T follicular helper cell (primary cell): Measurements from ENCODE around the gene EXOC4.
"Not testable (repeated sequence)": the region's sequence is repeated elsewhere in the genome, so short reads cannot be mapped to it uniquely, and the experiment has no call there.

Experiments used
- DNase-seq: peaks from one replicate; pipeline ENCODE4 v3.0.0-alpha.2; 2020; ENCODE audit warnings: low read depth

Gene EXOC4

DNA sequence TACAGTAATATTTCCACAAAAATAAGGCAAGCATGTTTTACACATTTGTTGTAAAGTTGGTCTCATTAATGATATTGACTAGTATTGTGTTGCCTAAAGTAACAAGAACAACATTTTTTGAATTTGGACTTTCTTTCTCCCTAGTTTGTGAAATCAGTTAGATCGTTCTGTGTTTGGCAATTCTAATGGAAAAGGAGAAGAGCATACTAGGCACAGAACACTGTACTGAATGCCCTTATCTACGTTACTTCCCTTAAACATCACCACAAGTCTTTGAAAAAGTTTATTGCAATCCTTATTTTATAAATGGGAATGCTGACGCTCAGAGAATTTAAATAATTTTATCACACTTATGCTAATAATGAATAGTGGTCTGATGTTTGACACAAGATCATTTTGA, 372.2 kb downstream of the EXOC4 start:
- no peak for DNase-seq

DNA sequence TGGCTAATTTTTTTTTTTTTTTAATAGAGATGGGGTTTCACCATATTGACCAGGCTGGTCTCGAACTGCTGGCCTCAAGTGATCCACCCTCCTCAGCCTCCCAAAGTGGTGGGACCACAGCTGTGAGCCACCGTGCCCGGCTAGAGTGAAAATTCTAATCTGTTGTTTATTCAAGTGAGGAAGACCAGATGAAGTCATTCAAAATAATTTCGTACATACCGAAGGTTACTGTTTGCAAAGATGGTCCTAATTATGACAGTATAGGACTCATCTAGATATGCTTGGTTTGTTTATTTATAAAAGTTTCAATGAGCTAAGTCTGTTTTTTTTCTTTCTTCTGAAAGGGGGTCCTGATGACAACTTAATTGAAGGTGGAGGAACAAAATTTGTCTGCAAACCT, 376.8 kb downstream of the EXOC4 start:
- no peak for DNase-seq

DNA sequence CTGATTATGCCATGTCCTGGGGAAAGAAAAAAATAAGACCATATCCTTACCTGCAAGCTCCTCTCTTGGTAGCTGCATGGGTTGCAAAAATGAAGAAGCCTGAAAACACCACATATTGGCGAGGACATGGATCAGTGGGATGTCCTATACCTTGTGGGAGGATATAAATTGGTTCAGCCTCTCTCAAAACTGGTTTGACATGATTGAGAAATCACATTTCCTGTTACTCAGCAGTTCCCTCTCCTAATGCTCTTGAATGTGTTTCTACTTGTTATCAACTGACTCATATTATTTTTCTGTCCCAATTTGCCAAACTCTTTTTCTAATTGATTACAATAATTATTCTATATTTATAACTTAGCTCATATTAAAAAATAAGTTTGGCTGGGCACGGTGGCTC, 380.2 kb downstream of the EXOC4 start:
- no peak for DNase-seq

DNA sequence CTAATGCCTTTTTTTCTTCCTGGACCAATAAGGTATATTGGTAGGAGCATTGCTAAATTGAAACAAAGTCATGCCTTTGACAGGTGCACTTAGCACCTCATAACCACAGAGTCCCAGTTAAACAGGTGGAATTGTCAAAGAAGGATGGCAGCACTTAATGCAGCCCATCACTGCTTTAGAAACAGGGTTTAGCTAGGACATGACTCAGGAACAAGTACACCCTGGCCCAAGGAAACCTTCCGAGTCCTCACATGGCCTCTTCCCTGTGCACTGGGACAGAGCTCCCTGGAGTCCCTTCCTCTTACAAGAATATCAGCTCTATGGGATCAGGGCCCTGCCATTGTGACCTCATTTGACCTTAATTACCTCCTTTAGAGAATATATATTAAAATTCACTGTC, 382.7 kb downstream of the EXOC4 start:
- no peak for DNase-seq

DNA sequence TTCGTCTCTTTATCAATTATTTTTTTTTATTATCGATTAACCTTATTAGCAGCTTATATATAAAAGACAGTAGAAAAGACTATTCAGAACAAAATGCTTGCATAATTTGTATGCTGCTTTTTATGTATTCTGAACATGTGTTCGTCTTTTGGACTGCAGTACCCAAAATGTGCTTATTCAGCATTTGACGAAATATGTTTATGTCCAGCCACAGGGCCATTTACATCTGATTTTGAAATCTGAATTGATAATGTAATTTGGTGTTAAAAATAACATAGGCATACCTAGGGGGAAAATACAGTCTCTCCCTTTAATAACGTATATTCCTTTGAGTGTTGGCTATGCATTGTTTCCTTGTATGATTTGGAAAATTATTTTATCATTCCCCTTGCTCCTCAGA, 386.0 kb downstream of the EXOC4 start:
- no peak for DNase-seq

DNA sequence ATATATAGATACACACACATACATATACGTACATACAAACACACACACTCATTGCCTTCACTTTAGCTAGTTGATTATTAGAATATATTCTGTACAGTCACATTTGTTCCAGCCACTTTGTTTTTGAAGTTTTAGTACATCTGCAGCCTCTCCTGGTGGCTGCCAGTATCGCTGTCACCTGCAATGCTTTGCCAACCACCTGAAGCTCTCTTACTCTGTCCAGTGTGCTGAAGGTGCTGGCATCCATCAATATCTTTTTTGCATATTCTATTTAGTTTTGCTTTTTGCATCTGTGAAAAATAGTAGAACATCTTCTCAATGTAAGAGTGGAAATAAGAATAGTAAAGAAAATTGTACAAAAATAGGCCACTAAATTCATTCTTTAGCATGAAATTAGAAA, 388.6 kb downstream of the EXOC4 start:
- no peak for DNase-seq

DNA sequence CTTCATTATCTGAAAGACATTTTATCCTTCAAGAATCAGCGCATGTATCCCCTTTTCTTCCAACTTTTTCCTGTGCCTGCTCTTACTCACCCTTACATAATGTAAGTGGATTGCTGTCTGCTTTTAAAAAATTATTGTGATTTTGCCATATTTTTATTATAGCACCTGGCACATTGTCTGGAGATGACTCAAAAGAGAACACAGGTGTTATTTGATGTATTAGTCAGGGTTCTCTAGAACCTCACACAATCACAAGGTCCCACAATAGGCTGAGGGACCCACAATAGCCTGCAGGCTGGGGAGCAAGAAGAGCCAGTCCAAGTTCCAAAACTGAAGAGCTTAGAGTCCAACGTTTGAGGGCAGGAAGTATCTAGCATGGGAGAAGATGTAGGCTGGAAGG, 390.0 kb downstream of the EXOC4 start:
- no peak for DNase-seq

DNA sequence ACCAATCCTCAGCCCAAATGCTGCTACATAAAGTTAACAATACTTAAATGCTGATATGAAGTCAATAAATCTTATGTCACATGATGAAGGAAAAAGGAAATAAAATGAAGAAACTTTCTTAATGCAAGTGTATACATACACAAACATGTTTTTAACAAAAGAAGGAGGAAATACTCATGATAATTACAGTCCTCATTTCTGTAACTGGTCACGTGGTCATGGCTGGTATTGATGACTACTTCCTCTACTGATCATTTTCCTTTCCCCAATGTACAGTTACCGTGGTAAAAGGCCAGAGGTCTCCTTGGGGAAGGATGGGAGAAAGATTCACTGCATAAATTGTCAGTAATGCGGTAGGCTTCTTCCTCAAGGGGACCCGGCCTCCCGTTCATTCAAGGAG, 390.8 kb downstream of the EXOC4 start:
- not testable (repeated sequence) for DNase-seq

DNA sequence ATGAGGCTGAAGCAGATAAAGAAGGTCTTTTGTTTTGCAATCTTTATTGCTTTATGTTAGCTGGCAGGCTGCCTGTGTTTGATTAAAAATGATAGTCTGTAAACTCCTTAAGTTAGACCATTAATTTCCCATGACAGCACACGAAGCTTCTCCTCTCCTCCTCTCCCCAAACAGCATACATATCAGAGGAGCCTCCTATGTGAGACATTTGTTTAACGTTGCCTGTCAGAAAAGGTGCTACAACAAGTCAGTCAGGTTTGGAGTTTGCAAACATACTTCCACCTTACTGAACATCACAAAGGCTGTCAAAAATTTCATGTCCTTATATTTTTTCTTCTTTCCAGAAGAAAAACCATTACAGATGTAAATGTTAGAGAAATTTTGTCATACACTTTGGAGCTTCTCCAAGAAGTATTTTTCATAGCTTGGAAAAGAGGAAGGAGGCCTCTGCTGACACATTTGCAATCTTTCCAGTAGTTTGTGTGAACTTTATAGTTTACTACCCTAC, 393.1 kb downstream of the EXOC4 start:
- no peak for DNase-seq

DNA sequence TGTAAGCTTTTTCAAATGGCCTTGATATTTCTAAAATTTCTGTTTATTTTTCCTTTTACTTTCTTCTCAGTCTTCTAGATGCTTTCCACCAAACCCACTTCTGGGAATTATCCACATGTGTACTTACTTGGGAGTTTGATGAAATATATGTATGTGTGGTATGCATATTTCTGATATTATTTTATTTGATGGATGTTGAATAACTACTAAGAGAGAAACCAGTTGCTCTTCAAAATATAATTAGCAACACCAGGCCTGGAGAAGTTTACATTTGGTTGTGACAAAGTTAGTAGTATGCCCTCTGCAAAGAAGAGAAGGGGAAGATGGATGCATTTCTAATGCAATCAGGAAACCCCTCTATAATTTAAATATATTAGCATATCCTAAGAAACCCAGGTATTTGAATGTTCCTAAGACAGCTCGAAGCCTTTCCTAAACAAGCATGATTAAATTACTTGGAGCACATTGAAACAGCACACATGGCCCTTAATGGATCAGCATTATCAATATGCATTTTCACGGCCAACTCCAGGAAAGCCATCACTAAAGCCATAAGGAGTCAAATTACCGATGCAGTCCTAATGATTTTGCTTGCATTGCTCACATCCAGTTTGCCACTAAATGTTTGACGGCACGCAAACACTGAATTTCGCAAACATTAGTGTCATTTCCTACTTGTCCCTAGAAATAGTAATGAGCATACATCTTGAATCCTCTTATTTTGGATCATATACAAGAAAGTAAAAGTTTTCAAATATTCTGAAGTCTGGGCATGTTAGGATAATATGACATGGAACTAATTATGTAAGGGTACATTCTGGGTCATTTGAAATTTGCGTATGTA, 393.8 kb downstream of the EXOC4 start:
- no peak for DNase-seq

DNA sequence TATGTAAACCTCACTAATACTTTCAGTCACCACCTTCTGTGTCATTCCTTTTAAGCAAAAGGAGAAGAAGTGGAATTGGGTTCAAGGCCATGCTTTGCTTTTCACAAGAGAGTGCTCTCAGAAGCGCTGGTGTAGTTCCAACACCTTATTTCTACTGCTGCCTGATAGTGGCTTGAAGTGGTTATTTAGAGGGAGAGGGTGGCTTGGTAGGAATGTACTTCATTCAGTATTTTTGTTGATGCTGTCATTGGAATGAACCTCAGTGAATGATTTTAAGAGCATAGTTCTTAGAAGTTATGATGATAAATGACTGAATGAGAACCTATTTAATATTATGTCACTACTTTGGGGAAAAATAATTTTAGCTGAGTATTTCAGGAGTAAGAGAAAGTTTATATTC, 396.7 kb downstream of the EXOC4 start:
- DNase-seq: no peak

DNA sequence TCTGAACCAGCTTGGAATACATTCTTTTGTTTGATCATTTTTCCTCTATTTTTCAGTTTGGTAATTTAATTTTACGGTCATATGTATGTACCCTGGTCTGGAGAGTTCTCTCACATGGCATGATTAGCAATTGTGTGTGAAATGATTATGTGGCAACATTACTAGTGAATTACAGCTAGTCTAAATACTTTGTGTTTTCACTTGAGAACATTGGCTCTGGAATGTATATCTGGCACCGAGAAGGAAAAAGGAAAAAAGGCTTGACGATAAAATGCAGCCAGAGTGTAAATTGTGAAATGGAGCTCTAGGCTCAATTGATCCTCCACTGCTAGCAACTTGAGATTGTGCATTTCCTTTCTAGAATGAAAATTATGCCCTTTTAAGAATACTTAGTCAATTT, 397.2 kb downstream of the EXOC4 start:
- DNase-seq: no peak

DNA sequence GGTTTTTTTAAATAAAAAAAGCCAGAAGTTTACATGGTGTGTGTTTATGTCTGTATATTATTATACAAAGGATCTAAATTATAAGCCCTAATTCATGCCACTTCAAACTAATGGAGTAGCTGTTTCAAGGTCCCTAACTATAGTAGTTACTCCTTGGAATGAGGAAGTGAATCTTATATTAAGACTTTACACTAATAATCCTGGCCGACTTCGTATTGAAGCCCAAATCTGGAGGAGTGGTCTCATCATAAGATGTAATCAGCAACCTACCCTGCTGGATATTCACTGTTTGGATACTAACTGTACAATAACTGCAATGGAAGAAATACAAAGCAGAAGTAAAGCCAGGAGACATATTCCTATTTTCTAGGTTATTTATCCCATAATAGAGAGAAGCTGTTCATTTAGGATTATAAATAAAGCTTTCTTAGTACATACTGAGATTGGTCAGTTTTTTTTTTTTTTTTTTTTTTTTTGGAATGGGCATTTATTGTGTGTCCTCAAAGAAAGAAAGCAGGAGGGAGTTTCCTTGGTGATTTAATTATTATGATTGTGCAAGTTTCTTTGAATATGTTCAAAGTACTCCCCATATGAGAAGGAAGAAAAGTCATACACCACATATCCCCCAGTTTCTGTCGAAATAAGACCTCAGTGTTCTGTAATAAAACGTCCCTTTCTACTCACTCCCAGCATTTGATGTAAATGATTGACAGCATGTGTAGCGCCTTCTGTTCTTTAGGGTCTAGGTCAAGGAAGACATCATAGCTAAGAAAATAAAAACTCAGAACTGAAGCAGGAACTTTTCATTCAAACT, 397.8 kb downstream of the EXOC4 start:
- no peak for DNase-seq

DNA sequence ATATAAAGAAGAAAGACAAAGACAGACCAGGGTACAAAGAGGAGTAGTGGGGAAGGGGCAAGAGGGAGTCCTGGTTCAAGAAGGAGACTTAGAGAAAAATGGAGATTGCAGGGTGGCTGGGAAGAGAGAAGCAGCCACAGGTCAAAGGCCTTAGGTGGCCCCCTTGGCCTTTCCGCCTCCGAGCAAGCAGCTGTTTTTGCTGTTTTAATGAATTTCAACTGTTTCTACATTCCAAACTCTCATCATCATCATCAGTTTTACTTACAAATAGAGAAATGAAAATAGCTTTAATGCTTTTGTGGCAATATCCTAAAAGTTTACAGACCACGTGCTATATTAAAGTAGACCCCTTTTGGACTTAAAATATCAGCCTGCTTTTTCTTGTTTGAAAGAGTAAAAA, 399.7 kb downstream of the EXOC4 start:
- no peak for DNase-seq

DNA sequence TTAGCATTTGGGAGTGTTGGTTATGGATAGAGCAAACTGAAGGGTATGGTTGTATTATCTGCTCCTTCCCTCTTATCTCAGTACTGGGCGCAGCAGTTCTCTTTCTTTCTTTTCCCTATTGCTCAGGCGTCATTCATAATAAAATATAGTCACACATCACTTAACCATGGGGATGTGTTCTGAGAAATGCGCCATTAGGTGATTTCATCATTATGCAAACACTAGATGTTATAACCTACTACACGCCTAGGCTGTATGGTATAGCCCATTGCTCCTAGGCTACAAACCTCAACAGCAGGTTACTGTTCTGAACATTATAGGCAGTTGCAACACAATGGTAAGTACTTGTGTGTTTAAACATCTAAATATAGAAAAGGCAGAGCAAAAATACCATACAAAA, 401.7 kb downstream of the EXOC4 start:
- no peak for DNase-seq

DNA sequence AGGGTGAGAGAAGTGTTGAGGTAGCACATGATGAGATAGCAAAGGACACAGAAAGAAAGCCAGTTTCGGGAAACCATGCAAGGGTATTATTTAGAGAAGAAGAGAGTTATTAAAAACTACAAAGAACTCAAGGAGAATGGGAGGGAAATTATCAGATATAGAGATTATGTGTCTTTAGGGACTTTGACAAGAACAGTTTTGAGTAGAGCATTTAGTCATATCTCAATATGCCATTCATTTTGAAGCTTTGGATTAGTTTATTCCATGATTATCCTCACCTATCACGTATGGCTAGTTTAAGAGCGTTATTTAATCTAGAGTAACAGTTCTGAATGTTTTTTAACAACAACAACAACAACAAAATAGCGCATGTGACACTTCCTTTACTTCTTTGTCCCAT, 409.4 kb downstream of the EXOC4 start:
- no peak for DNase-seq

DNA sequence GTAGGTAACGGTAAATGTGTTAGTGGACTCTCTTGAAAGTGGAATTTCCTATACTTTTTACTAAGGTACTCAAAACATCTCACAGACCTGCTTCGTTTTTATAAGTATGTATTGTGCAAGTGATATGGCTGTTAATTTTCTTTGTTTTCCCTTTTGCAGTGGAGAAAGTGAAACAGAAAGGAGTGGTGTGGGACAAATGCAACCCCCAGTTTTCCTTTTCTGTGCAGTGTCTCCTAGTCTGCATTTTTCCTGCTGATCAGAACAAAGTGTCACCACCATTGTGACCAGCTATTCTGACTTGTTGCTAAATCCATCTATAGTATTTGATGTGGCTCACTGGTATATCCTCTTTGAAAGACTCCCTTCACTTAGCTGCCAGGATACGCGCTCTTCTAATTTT, 410.0 kb downstream of the EXOC4 start:
- DNase-seq: no peak

DNA sequence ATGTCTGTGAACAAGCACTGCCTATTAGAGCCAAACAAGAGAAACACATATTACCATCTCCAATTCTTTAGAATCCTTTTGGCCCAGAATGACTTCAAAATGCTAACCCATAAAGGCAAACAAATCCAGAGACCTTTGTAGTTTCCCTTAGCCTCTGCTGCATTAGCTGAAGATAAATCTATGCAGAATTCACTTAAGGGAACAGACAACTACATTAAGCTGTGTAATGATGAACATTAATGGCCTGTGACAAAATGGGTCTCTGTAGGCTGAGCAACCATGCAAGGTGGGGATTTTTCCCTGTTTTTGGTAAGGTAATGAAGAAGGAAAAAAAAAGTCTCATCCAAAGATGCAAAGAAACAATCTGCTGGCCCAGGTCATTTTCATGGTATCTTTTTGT, 411.6 kb downstream of the EXOC4 start:
- no peak for DNase-seq

DNA sequence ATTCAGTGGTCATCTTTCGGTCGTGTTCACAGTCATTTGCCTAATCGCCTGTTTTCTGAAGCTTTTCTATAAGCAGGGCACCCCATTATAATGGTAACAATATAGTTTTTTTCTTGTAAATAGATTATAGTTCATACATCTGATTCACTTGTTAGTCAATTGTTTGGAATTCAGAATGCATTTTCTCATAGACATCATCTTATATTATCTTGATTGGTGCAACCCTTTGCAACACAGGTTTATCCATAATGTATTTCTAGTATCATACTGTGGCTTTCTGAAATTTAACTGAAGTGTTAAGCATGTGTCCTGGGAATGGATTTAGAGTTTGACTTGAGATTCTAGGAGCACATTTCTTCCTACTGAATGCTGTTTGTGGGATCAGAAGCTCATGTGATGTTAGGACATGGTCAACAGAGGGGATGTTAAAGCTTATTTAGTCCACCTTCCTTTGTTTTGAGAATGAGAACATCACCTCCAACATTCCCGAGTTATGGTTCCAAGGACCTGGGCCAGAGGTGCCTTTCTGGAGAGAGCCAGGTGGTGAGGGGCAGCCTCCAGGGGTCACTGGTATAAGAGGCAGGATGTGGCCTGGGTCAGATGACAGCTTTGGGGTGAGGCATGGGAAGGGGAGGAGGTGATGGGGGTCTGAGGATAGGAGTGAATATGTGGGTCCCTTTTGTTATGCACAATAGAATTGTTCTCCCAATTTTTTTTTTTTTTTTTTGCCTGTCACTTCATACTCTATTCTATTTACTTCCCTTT, 415.6 kb downstream of the EXOC4 start:
- no peak for DNase-seq

DNA sequence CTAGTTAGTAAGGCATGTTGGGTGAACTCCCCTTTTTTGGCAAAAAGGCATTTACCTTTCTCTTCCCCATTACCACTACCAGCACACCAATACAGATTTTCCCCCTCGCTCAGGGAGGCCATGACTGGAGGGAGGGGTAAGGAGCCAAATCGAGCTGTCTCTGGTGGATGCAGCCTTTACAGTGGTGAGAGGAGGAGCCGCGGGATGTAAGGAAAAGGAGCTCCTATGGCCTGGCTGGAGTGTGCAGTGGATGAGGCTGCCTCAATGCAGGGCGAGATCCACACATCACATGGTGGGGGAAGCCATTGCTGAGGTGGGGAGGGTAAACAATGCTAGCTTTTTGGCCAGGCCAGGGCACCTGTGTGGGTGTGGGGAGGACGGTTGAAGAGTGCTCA, 416.2 kb downstream of the EXOC4 start:
- no peak for DNase-seq

DNA sequence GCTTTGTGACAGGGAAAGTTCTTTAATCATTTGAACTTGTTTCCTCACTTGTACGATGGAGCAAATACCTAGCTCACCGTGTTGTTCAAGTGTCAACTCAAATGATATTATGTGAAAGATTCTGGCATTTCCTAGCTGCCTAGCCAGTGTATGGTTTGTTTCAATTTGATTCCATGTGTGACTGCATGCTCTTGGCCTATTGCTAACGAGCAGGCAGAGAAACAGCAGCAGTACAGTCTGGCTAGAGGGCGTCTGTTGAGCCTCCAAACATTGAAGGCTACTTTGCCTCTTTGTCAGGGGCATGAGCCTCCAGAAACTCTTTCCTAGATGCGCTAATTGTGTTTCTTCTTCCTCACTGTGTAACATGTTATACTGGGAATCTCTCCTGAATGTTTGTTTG, 417.4 kb downstream of the EXOC4 start:
- DNase-seq: no peak

DNA sequence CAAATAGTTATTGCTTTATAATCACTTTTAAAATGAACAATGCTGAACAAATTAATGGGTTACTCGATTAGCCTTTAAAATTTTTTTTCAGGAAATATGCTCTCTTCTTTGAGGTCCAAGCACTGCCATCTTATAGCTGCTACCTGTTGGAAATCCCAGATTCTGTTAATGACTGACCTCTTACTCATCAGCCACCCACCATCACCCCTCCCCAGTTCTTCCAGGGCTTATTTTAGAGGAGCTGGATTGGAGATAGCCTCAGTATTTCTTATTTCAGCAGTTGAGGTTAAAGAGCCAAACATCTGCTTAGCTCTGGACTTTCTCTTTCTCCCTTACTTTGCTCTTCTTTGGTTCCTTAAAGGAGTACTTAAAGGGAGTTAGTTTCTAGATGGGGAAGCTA, 420.0 kb downstream of the EXOC4 start:
- no peak for DNase-seq
